SK-N-SH (cell line): ENCODE data around the gene GRIN1. TPM values are rescaled to one million over a fixed set of nuclear protein-coding genes. Genes with fewer than 3 reads are reported as not detected.

Experiments used
- CTCF ChIA-PET: fragments of 300-600, 350-600 bp; formaldehyde crosslinking; extraction: SDS; loops from one replicate; lab custom pipeline; 2021; lab: Yijun Ruan, JAX
- POLR2A ChIA-PET: fragments of 350-600 bp; sonication (Branson Sonifier 250); formaldehyde crosslinking; extraction: SDS; loops from one replicate; lab custom pipeline; 2020; ENCODE audit warnings: antibody characterized with exemption, inconsistent platforms; lab: Yijun Ruan, JAX
- DNase-seq: peaks from one replicate; pipeline ENCODE4 v3.0.0; 2012
- H2AFZ ChIP-seq: fragments of 200-600 bp; sonication (generic); 2 replicates; pipeline ENCODE4 v1.8.1; 2016; ENCODE audit warnings: antibody characterized with exemption, mild to moderate bottlenecking, low read depth
- H3F3A ChIP-seq: fragments of 200-600 bp; sonication (generic); replicated peaks from 2 replicates; pipeline ENCODE3; 2016; ENCODE audit warnings: antibody characterized with exemption, mild to moderate bottlenecking; ENCODE audit not compliant: insufficient read depth
- H3K27ac ChIP-seq, 2 experiments: fragments of 200-500 bp in 1 of 2; fragments of 200-600 bp in 1 of 2; sonication (Bioruptor generic) in 1 of 2; sonication (generic), shearing (Covaris generic) in 1 of 2; 2 replicates each; pipeline versions ENCODE4 v1.5.1 to v1.6.1; 2014 to 2016; ENCODE audit warnings: low read depth in 2 of 2, inconsistent platforms in 1 of 2, low read length in 1 of 2, mild to moderate bottlenecking in 1 of 2, mixed read lengths in 1 of 2
- H3K27me3 ChIP-seq: fragments of 200-600 bp; sonication (generic), shearing (Covaris generic); 2 replicates; pipeline ENCODE4 v1.6.1; 2016; ENCODE audit warnings: mixed run types; ENCODE audit not compliant: insufficient read depth
- H3K36me3 ChIP-seq, 2 experiments: fragments of 200-500 bp in 1 of 2; fragments of 200-600 bp in 1 of 2; sonication (Bioruptor generic) in 1 of 2; sonication (generic) in 1 of 2; replicated peaks in 1 of 2; 2 replicates each; pipeline versions ENCODE3 to v1.5.1; 2014 to 2016; ENCODE audit warnings: low read length in 1 of 2, mild to moderate bottlenecking in 1 of 2; ENCODE audit not compliant: insufficient read depth in 2 of 2, control insufficient read depth in 1 of 2
- H3K4me1 ChIP-seq, 2 experiments: fragments of 200-500 bp in 1 of 2; fragments of 200-600 bp in 1 of 2; sonication (Bioruptor generic) in 1 of 2; sonication (generic), shearing (Covaris generic) in 1 of 2; 2 replicates each; pipeline versions ENCODE4 v1.5.1 to v1.6.1; 2014 to 2016; ENCODE audit warnings: low read depth in 1 of 2, low read length in 1 of 2, mixed run types in 1 of 2; ENCODE audit not compliant: insufficient read depth in 2 of 2, control insufficient read depth in 1 of 2
- H3K4me2 ChIP-seq: fragments of 200-600 bp; sonication (generic), shearing (Covaris generic); 2 replicates; pipeline ENCODE4 v1.6.1; 2017; ENCODE audit warnings: mixed run types
- H3K4me3 ChIP-seq, 2 experiments: fragments of 200-500 bp in 1 of 2; fragments of 200-600 bp in 1 of 2; sonication (Bioruptor generic) in 1 of 2; sonication (generic), shearing (Covaris generic) in 1 of 2; 2 replicates each; pipeline versions ENCODE4 v1.5.1 to v1.8.1; 2014 to 2016; ENCODE audit warnings: low read depth in 2 of 2, inconsistent platforms in 1 of 2, low read length in 1 of 2, mild to moderate bottlenecking in 1 of 2, mixed read lengths in 1 of 2, moderate library complexity in 1 of 2
- H3K79me2 ChIP-seq: fragments of 200-600 bp; sonication (generic); 2 replicates; pipeline ENCODE4 v1.8.1; 2017; ENCODE audit warnings: mild to moderate bottlenecking; ENCODE audit not compliant: insufficient read depth
- H3K9ac ChIP-seq: fragments of 200-600 bp; sonication (generic); 2 replicates; pipeline ENCODE4 v1.6.1; 2017; ENCODE audit warnings: mixed run types
- H3K9me2 ChIP-seq: fragments of 200-600 bp; sonication (generic); 2 replicates; pipeline ENCODE4 v1.6.1; 2017; ENCODE audit warnings: mixed run types
- H3K9me3 ChIP-seq: fragments of 200-600 bp; sonication (generic); 2 replicates; pipeline ENCODE4 v1.6.1; 2017; ENCODE audit warnings: mixed run types, mild to moderate bottlenecking, moderate library complexity
- H4K20me1 ChIP-seq: fragments of 200-600 bp; sonication (generic); 2 replicates; pipeline ENCODE4 v1.6.1; 2017; ENCODE audit warnings: mild to moderate bottlenecking, mixed run types; ENCODE audit not compliant: insufficient read depth
- CTCF ChIP-seq: fragments of 200-600 bp; sonication (generic); IDR thresholded peaks from 2 replicates; pipeline ENCODE4 v1.6.1; 2017; ENCODE audit warnings: antibody characterized with exemption, mild to moderate bottlenecking, moderate library complexity
- ELF1 ChIP-seq: IDR thresholded peaks from 2 replicates; pipeline ENCODE4 v1.4.0; 2012
- FOXM1 ChIP-seq: IDR thresholded peaks from 2 replicates; pipeline ENCODE4 v1.4.0; 2012; ENCODE audit warnings: low read depth, mild to moderate bottlenecking
- MAX ChIP-seq: IDR thresholded peaks from 2 replicates; pipeline ENCODE4 v1.4.0; 2012; ENCODE audit warnings: low read depth
- NFIC ChIP-seq: IDR thresholded peaks from 2 replicates; pipeline ENCODE4 v1.4.0; 2012; ENCODE audit warnings: borderline replicate concordance
- RAD21 ChIP-seq: IDR thresholded peaks from 2 replicates; pipeline ENCODE4 v1.6.1; 2012; ENCODE audit warnings: mild to moderate bottlenecking, low read length
- RCOR1 ChIP-seq: fragments of 150-350 bp; IDR thresholded peaks from 2 replicates; pipeline ENCODE4 v1.6.1; 2017; ENCODE audit warnings: antibody characterized with exemption, low read length
- REST ChIP-seq: IDR thresholded peaks from 2 replicates; pipeline ENCODE4 v1.6.1; 2012; ENCODE audit warnings: mild to moderate bottlenecking, low read depth, low read length, moderate library complexity
- RFX5 ChIP-seq: IDR thresholded peaks from 2 replicates; pipeline ENCODE4 v1.6.1; 2012; ENCODE audit warnings: mild to moderate bottlenecking, improper control_type of control experiment, low read length
- SMC3 ChIP-seq: IDR thresholded peaks from 2 replicates; pipeline ENCODE4 v1.6.1; 2012; ENCODE audit warnings: low read depth, low read length, improper control_type of control experiment
- TEAD4 ChIP-seq: IDR thresholded peaks from 2 replicates; pipeline ENCODE4 v1.4.0; 2012; ENCODE audit warnings: mild to moderate bottlenecking, borderline replicate concordance; ENCODE audit not compliant: insufficient read depth
- USF1 ChIP-seq: IDR thresholded peaks from 2 replicates; pipeline ENCODE4 v1.4.0; 2012; ENCODE audit warnings: low read depth, borderline replicate concordance
- WGBS: methylation state at CpG from one replicate; pipeline ENCODE4 v1.1.6; 2017; ENCODE audit warnings: low lambda C conversion rate; 5-methylcytosine and 5-hydroxymethylcytosine counted together
- polyA plus RNA-seq, 3 experiments: library from polyadenylated mRNA; depleted of rRNA; stranded (reverse); fragments of >200 nt; gene quantifications; 2 replicates each; pipeline ENCODE4 v1.2.3, GENCODE V29; 2012

Gene GRIN1
- polyA plus RNA-seq, 1 of the 3 experiments (the other 2 are of a cell fraction) = not detected

- peaks cover 45% of the 10 kb centered on the region for H4K20me1 ChIP-seq
- DNase-seq = no peak
- CTCF ChIA-PET = interaction anchor here (1.0 to 1.7 kb wide), 6 partner anchors 10 to 69 kb away, joined by 3 to 6 read pairs (median 4); partner anchors contain the start of genes ANAPC2, RNF224, SSNA1 and TUBB4B
- WGBS = 91% methylated on average over 12 of the region's 19 CpGs
- no peak overlapping the region for H2AFZ ChIP-seq
- no peaks in the 10 kb centered on the region for H3K9me3 ChIP-seq
- peak overlapping the region; percentile 86 for H3K4me2 ChIP-seq
- no peak overlapping the region for H3K27ac ChIP-seq
- POLR2A ChIA-PET = interaction anchor here (0.6 to 2.5 kb wide), 3 partner anchors 9 to 44 kb away, joined by 3 to 20 read pairs (median 6); partner anchors contain the start of genes ANAPC2, SSNA1 and TUBB4B
- peaks cover 14% of the 10 kb centered on the region for H3F3A ChIP-seq
- no peaks in the 10 kb centered on the region for H3K9me2 ChIP-seq
- no peak overlapping the region for H3K9ac ChIP-seq
- no peak for TF ChIP-seq RAD21
- TF ChIP-seq CTCF = no peak
- no peak for TF ChIP-seq NFIC
- no peak for TF ChIP-seq RFX5
- no peak for TF ChIP-seq ELF1
- TF ChIP-seq MAX = no peak
- no peak for TF ChIP-seq FOXM1
- no peaks in the 10 kb centered on the region for H3K27me3 ChIP-seq
- peaks cover 66% of the 10 kb centered on the region for H3K79me2 ChIP-seq
- peaks cover 12 to 28% of the 10 kb centered on the region in 2 experiments; a peak in 3 of 4 replicates for H3K4me1 ChIP-seq
- no peak overlapping the region; a peak in 1 of 4 replicates for H3K4me3 ChIP-seq
- H3K36me3 ChIP-seq = no peaks in the 10 kb centered on the region
Measured at GRCh38 chr9:137198051-137198901, 59.3 kb downstream of the GRIN1 start.

GRCh38 chr9:137198902-137199283 lies 59.9 kb downstream of the GRIN1 start:
- Histone ChIP-seq H3K4me3 (peak overlapping the region in 1 of 2 experiments; percentile 83; a peak in 1 of 4 replicates), H3K27ac (no peak overlapping the region), H3K27me3 (no peaks in the 10 kb centered on the region), H3K4me2 (peak overlapping the region; percentile 86), H4K20me1 (peaks cover 43% of the 10 kb centered on the region), H3K9ac (no peak overlapping the region), H3F3A (peaks cover 14% of the 10 kb centered on the region), H3K9me2 (no peaks in the 10 kb centered on the region), H3K79me2 (peaks cover 69% of the 10 kb centered on the region), H3K4me1 (peaks cover 12 to 35% of the 10 kb centered on the region in 2 experiments; a peak in 3 of 4 replicates), H3K36me3 (no peaks in the 10 kb centered on the region), H2AFZ (no peak overlapping the region), H3K9me3 (no peaks in the 10 kb centered on the region)
- no peak for DNase-seq
- ChIA-PET POLR2A (interaction anchor here (0.6 to 2.5 kb wide), 4 partner anchors 10 to 366 kb away, joined by 3 to 20 read pairs (median 5); partner anchors contain the start of genes ANAPC2, SSNA1 and TUBB4B), CTCF (interaction anchor here (0.8 to 1.7 kb wide), 5 partner anchors 9 to 69 kb away, joined by 3 to 6 read pairs (median 3); partner anchors contain the start of genes RNF224 and TUBB4B)
- WGBS = 94% methylated on average over 8 of the region's 11 CpGs
- no peak for TF ChIP-seq USF1
- TF ChIP-seq SMC3 = no peak
- no peak for TF ChIP-seq TEAD4
- TF ChIP-seq RCOR1 = no peak
- TF ChIP-seq REST = no peak
